ENCODE results near the gene ABCB11.

The ABCB11 gene

DNA sequence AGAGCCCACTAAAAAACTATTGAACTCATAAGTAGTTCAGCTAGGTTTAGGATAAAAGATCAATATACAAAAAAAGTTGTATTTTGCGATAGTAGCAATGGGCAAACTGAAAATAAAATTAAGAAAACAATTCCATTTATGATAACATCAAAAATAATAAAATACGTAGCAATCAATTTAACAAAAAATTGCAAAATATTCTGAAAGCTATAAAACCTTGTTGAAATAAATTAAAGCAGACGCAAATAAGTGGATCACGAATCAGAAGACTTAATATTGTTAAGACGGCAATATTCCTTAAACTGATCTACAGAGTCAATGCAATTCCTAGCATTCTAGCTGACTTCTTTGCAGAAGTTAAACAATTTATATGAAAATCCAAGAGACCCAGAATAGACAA is 24.5 kb downstream of the ABCB11 start:
- DNase-seq, result no peak

DNA sequence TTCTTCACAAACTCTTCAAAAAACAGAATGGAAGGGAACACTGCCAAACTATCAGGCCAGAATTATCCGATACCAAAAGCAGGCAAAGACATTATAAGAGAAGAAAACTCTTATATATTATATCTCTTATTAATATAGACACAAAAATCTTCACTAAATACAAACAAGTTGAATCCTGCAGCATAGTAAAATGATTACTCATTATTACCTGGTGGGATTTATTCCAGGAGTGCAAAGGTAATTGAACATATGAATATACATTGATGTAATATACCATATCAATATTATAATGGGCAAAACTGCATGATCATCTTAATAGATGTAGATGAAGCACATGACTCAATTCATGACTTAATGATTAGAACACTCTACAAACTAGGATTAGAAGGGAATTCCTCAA is 25.1 kb downstream of the ABCB11 start:
- DNase-seq, result no peak

DNA sequence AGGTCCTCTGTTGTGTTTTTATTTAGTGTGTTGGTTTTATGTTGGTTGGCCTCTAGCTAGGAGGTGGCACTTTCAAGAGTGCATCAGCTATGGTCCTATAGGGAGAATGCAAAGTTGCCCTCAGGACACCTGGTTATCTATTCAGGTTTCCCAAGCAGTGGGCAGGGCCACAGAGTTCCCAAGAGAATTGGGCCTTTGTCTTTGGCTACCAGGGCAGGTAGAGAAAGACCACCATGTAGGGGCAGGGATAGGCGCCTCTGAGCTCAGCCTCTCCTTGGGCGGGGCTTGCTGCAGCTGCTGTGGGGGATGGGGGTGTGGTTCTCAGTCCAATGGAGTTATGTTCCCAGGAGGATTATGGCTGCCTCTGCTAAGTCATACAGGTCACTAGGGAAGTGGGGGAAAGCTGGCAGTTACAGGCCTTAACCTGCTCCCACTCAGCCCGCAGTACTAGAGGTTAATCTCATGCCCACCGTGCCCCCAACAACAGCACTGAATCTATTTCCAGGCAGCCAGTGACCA is 26.0 kb downstream of the ABCB11 start:
- no peak for DNase-seq

GRCh38 chr2:169002161-169002738 is 28.9 kb downstream of the ABCB11 start:
- DNase-seq, result no peak

DNA sequence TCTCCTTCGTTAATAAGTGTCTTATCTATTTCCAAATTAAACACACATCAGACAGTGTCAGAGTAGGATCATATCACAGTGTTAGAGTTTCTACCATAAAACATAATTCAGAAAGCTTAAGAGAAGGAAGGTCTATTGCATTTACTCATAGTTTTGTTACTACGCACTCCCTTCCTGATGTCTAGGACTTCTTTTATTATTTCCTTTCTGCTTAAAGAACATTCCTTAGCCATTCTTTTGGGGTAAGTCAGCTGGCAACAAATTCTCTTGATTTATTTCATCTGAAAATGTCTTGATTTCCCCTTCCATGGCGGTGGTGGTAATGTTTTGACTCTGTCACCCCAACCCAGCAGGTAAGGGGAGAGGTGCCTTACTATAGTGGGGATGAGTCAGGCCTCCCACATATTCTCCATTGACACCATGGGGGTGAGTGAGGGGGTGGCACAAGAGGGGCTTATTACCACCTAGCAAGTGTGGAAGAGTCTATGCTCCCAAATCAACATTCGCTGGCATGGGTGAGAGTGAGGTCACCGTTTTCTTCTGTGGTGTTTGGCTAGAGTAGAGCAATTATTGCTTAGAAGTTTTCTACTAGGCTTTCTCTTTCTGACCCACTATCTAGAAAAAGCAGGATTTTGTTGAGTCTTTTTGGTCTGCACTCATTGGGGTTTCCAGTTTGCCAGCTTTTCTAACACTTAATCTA is 29.9 kb downstream of the ABCB11 start:
- no peak for DNase-seq

- DNase-seq, result no peak
Measured at GRCh38 chr2:168999668-169000213, 31.4 kb downstream of the ABCB11 start.

GRCh38 chr2:168998609-168999211 is 32.4 kb downstream of the ABCB11 start:
- DNase-seq, result no peak

GRCh38 chr2:168997794-168998193 is 33.3 kb downstream of the ABCB11 start:
- no peak for DNase-seq

DNA sequence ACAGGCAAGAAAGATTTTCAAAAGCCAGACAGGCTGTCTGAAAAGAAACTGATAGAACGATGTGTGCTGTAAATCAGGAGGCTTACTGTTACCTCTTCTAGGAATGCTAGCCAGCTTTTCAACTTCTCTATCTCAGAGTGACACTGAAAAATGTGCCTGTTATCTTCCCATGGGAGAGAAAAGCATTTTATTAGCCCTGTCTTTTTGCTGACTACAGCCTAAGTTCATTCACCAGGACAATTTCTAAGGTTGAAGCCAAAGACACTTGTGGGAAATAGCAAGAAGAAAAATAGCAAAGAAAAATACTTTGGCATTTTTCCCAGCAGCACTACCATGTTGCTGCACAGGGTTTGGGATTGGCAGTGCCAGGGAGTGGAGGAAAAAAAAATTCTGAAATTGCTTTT is 34.0 kb downstream of the ABCB11 start:
- DNase-seq, result no peak

- no peak for DNase-seq
Measured at GRCh38 chr2:168995744-168996143, 35.4 kb downstream of the ABCB11 start.

DNA sequence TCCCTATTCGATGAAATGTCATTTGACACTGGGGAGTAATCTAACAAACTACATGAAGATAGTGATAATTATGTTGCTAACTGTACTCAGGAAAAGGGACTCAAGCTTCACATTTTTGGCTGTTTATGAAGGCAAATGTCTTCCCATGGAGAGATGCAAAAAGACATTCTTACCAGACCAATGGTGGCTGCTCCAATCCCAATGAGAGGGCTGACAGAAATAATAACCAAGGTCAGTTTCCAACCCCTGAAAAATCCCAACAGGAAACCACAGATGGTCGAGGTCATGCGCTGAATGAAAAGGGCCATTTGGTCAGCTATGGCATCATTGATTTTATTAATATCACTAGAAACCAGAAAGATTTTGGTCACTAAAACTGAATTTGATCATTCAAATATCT is 37.6 kb downstream of the ABCB11 start:
- no peak for DNase-seq

DNA sequence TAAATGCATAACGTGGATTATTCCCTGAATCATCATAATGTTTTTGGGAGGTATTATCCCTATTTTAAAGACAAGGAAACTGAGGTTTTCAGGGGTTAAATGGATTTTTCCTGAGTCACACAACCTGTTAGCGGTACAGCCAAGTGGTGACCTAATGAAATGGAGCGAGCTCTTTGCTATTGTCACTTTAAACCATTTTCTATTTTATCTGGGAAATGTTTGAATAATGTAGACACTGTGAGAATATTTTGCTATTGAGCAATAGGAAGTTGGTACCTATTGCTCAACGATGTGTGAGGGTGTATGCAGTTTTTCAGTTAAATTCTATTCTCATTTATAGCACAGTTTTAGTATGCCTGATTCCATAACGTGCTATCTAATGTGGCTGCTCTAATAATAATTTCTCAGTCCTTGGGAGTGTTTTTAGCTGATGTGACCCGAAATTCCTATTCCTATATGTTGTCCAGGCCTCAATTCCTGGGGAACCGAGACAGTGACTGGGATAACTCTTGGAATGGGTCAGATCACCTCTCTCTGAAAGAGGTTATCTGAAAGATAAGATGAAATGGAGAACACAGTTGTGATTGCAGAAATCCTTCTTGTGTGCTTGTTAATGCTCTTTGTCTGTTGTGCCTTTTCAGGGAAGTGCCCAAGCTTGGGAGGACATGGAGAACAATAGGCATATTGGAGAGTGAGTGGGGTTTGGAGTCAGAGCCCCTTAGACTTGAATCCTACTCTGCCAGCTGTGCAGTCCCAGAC is 38.4 kb downstream of the ABCB11 start:
- DNase-seq, result no peak

GRCh38 chr2:168992026-168992425 is 39.1 kb downstream of the ABCB11 start:
- DNase-seq, result no peak

- no peak for DNase-seq
Measured at GRCh38 chr2:168988755-168989154, 42.4 kb downstream of the ABCB11 start.

DNA sequence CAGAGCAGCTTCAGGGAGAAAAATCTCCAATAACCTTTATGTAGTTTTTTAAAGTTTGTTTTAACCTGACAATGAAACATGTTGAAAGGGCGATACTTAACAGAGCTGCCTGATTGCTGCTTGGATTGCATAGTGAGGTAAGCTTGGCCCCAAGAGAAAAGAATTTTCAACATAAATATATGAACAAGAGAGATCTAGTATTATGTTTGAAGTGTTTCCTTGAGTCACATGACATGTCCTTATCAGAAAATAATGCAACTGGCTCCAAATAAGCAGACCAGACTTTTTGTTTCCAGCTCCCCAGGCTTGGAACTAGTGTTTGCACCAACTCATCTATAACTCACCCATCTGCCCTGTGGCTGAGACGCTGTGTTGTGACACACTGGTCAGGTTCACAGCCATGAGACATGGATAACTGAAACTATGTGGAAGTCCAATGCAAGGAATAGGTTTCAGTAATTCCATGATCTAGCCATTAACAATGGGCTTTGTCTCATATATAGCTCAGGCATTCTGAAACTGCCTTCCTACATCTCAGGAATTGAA is 44.7 kb downstream of the ABCB11 start:
- no peak for DNase-seq

DNA sequence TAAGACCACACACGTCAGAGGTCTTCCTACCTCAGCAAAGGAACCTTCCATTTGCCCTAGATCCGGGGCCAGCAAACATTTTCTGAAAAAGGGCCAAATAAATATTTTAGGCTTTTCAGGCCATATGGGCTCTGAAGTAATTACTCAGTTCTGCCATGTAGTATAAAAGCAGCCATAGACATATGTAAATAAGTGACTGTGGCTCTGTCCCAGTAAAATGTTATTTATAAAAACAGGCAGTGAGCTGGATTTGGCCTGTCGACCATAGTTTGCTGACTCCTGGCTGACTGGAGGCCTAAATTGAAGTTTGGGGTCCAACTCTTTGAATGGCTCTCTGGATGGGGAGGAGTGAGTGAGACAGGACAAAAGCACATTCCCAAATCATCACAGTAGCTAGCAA is 49.5 kb downstream of the ABCB11 start:
- no peak for DNase-seq

DNA sequence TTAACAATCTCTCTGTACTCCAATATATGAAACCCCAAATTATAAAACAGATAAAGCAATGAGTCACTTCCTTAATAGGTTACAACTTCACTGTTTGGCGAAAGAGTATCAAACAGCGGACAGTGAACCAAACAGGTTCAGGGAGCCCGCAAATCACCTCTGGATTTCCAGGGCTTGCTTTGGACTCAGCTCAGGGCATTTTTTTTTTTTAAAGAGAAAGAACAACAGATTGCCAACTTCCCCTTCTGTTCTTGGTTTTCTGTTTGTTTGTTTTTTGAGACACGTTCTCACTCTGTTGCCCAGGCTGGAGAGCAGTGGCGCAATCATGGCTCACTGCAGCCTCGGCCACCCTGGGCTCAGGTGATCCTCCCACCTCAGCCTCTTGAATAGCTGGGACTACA is 52.7 kb downstream of the ABCB11 start:
- no peak for DNase-seq

GRCh38 chr2:168977608-168978007 is 53.5 kb downstream of the ABCB11 start:
- DNase-seq, result no peak

GRCh38 chr2:168976034-168976654 is 55.0 kb downstream of the ABCB11 start:
- DNase-seq, result peak in 1 of 3 experiments; percentile 0

GRCh38 chr2:168974428-168974827 is 56.7 kb downstream of the ABCB11 start:
- DNase-seq, result peak in 1 of 3 experiments; percentile 0

GRCh38 chr2:168971261-168971660 is 59.9 kb downstream of the ABCB11 start:
- no peak for DNase-seq

DNA sequence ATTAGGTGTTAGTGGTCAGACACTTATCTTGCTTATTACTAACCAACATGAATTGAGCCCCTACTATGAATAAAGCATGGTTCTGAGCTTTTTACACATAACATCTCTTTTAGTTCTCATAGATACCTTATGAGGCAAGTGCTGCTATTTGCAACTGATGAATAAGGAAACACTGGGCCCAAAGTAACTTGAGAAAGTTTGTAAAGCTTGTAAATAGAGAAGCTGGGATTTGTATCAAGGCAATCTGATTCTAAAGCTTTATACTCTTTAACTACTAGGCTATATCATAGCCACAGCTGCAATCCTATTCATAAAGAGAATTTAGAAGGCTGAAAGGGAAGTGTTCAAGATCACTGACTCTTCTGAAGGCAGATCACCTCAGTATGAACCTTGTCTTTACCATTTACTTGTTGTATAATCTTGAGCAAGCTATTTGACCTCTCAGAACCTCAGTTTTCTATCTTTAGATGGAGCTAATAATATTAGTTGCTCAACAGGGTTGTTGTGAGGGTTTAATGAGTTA is 60.4 kb downstream of the ABCB11 start:
- no peak for DNase-seq
